ENCODE data around the gene KIAA1217.

The KIAA1217 gene

GRCh38 chr10:24493165-24493564 is 284.2 kb downstream of the KIAA1217 start:
- DNase-seq (ENCODE audit: low read depth in 2 of 2, low spot score in 1 of 2), result no peak

GRCh38 chr10:24494236-24494635 is 285.3 kb downstream of the KIAA1217 start:
- no peak for DNase-seq (ENCODE audit: low read depth in 2 of 2, low spot score in 1 of 2)

- DNase-seq (ENCODE audit: low read depth in 2 of 2, low spot score in 1 of 2), result no peak
These were observed 285.8 kb downstream of the KIAA1217 start for GRCh38 chr10:24494777-24495176.

GRCh38 chr10:24495666-24496460 is 286.9 kb downstream of the KIAA1217 start:
- no peak for DNase-seq (ENCODE audit: low read depth in 2 of 2, low spot score in 1 of 2)

GRCh38 chr10:24496906-24497305 is 288.0 kb downstream of the KIAA1217 start:
- no peak for DNase-seq (ENCODE audit: low read depth in 2 of 2, low spot score in 1 of 2)

GRCh38 chr10:24501056-24501711 is 292.2 kb downstream of the KIAA1217 start:
- no peak for DNase-seq (ENCODE audit: low read depth in 2 of 2, low spot score in 1 of 2)

GRCh38 chr10:24502006-24502405 is 293.1 kb downstream of the KIAA1217 start:
- DNase-seq (ENCODE audit: low read depth in 2 of 2, low spot score in 1 of 2), result no peak

- no peak for DNase-seq (ENCODE audit: low read depth in 2 of 2, low spot score in 1 of 2)
These were observed 294.0 kb downstream of the KIAA1217 start for GRCh38 chr10:24502801-24503460.

GRCh38 chr10:24503461-24504320 is 294.8 kb downstream of the KIAA1217 start:
- no peak for DNase-seq (ENCODE audit: low read depth in 2 of 2, low spot score in 1 of 2)

- no peak for DNase-seq (ENCODE audit: low read depth in 2 of 2, low spot score in 1 of 2)
These were observed 296.8 kb downstream of the KIAA1217 start for GRCh38 chr10:24505759-24506158.

- no peak for DNase-seq (ENCODE audit: low read depth in 2 of 2, low spot score in 1 of 2)
These were observed 304.2 kb downstream of the KIAA1217 start for GRCh38 chr10:24513155-24513554.

GRCh38 chr10:24515481-24515880 is 306.5 kb downstream of the KIAA1217 start:
- no peak for DNase-seq (ENCODE audit: low read depth in 2 of 2, low spot score in 1 of 2)

- DNase-seq (ENCODE audit: low read depth in 2 of 2, low spot score in 1 of 2), result no peak
These were observed 309.5 kb downstream of the KIAA1217 start for GRCh38 chr10:24518411-24518810.

GRCh38 chr10:24518981-24519597 is 310.2 kb downstream of the KIAA1217 start:
- DNase-seq (ENCODE audit: low read depth in 2 of 2, low spot score in 1 of 2), result no peak

- no peak for DNase-seq (ENCODE audit: low read depth in 2 of 2, low spot score in 1 of 2)
These were observed 311.0 kb downstream of the KIAA1217 start for GRCh38 chr10:24519950-24520349.

GRCh38 chr10:24524314-24524713 is 315.4 kb downstream of the KIAA1217 start:
- DNase-seq (ENCODE audit: low read depth in 2 of 2, low spot score in 1 of 2), result no peak

GRCh38 chr10:24526085-24526649 is 317.2 kb downstream of the KIAA1217 start:
- DNase-seq (ENCODE audit: low read depth in 2 of 2, low spot score in 1 of 2), result no peak

GRCh38 chr10:24528946-24529345 is 320.0 kb downstream of the KIAA1217 start:
- DNase-seq (ENCODE audit: low read depth in 2 of 2, low spot score in 1 of 2), result no peak

GRCh38 chr10:24531439-24531838 is 322.5 kb downstream of the KIAA1217 start:
- no peak for DNase-seq (ENCODE audit: low read depth in 2 of 2, low spot score in 1 of 2)

GRCh38 chr10:24533981-24534380 is 325.0 kb downstream of the KIAA1217 start:
- DNase-seq (ENCODE audit: low read depth in 2 of 2, low spot score in 1 of 2), result no peak

Measured in stimulated activated CD8-positive, alpha-beta memory T cell treated with anti-CD3 and anti-CD28 coated beads, Interleukin-4, amount 100 ng/mL, for 4 hours (primary cell).